Nephron progenitor cell (in vitro differentiated cells): ENCODE data around the gene MPC2.

Source experiments
- DNase-seq: peaks from one replicate; pipeline ENCODE4 v3.0.0; 2021
- H3K27ac Mint-ChIP-seq: 2 replicates; pipeline ENCODE4 v1.8.0; 2021; ENCODE audit warnings: mild to moderate bottlenecking, moderate library complexity, mixed read lengths
- H3K27me3 Mint-ChIP-seq: 2 replicates; pipeline ENCODE4 v1.8.0; 2021; ENCODE audit warnings: mild to moderate bottlenecking, low read depth, mixed read lengths; ENCODE audit not compliant: poor library complexity
- H3K36me3 Mint-ChIP-seq: 2 replicates; pipeline ENCODE4 v1.8.0; 2021; ENCODE audit warnings: low read depth, mixed read lengths
- H3K4me1 Mint-ChIP-seq: 2 replicates; pipeline ENCODE4 v1.8.0; 2021; ENCODE audit warnings: mixed read lengths
- H3K4me3 Mint-ChIP-seq: 2 replicates; pipeline ENCODE4 v1.8.0; 2021; ENCODE audit warnings: mild to moderate bottlenecking, moderate library complexity, mixed read lengths
- H3K9me3 Mint-ChIP-seq: 2 replicates; pipeline ENCODE4 v1.8.0; 2021; ENCODE audit warnings: mild to moderate bottlenecking, moderate library complexity, mixed read lengths
- CTCF ChIP-seq: fragments of 200-600 bp; sonication (generic); IDR thresholded peaks from 2 replicates; pipeline ENCODE4 v1.5.0; 2021; ENCODE audit warnings: antibody characterized with exemption

The MPC2 gene

DNA sequence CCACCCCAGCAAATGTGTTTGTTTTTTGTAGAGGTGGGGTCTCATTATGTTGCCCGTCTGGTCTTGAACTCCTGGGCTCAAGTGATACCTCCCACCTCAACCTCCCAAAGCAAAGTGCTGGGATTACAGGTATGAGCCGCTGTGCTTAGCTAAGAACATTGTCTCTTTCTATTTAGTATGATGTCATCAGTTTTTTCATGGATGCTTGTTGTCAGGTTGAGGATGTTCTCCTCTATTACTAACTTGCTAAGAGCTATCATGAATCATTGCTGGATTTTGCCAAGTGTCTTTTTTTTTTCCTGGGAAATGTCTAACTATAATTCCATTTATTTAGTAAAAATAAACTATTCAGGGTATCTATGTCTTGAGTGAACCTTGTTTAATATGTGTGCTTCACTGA lies 19.0 kb upstream of the MPC2 start:
- H3K36me3 Mint-ChIP-seq: peaks cover 99% of the 10 kb centered on the region
- H3K27me3 Mint-ChIP-seq: no peaks in the 10 kb centered on the region
- no peak overlapping the region for H3K4me3 Mint-ChIP-seq
- TF ChIP-seq CTCF: no peak
- H3K9me3 Mint-ChIP-seq: peaks cover 37% of the 10 kb centered on the region
- no peak overlapping the region for H3K27ac Mint-ChIP-seq
- no peak for DNase-seq
- H3K4me1 Mint-ChIP-seq: no peaks in the 10 kb centered on the region

- DNase-seq: no peak
- Mint-ChIP-seq H3K27ac (no peak overlapping the region), H3K4me1 (no peaks in the 10 kb centered on the region), H3K4me3 (no peak overlapping the region), H3K27me3 (no peaks in the 10 kb centered on the region), H3K9me3 (peaks cover 16% of the 10 kb centered on the region), H3K36me3 (peaks cover 78% of the 10 kb centered on the region)
- no peak for TF ChIP-seq CTCF
These were observed 13.7 kb upstream of the MPC2 start for GRCh38 chr1:167950569-167950968.

- no peaks in the 10 kb centered on the region for H3K27me3 Mint-ChIP-seq
- TF ChIP-seq CTCF: no peak
- H3K4me1 Mint-ChIP-seq: no peaks in the 10 kb centered on the region
- peaks cover 20% of the 10 kb centered on the region for H3K9me3 Mint-ChIP-seq
- no peak overlapping the region for H3K4me3 Mint-ChIP-seq
- H3K36me3 Mint-ChIP-seq: peaks cover 77% of the 10 kb centered on the region
- H3K27ac Mint-ChIP-seq: no peak overlapping the region
- DNase-seq: no peak
These were observed 12.9 kb upstream of the MPC2 start for GRCh38 chr1:167949785-167950184.

GRCh38 chr1:167947733-167948132 lies 10.9 kb upstream of the MPC2 start:
- no peaks in the 10 kb centered on the region for H3K27me3 Mint-ChIP-seq
- peaks cover 78% of the 10 kb centered on the region for H3K36me3 Mint-ChIP-seq
- H3K9me3 Mint-ChIP-seq: peaks cover 39% of the 10 kb centered on the region
- H3K27ac Mint-ChIP-seq: no peak overlapping the region
- TF ChIP-seq CTCF: no peak
- no peaks in the 10 kb centered on the region for H3K4me1 Mint-ChIP-seq
- no peak overlapping the region for H3K4me3 Mint-ChIP-seq
- DNase-seq: no peak

- DNase-seq: no peak
- Mint-ChIP-seq H3K9me3 (peaks cover 43% of the 10 kb centered on the region), H3K27ac (no peak overlapping the region), H3K4me1 (peaks cover 2% of the 10 kb centered on the region), H3K4me3 (no peak overlapping the region), H3K36me3 (peaks cover 67% of the 10 kb centered on the region), H3K27me3 (no peaks in the 10 kb centered on the region)
- no peak for TF ChIP-seq CTCF
These were observed 6.7 kb upstream of the MPC2 start for GRCh38 chr1:167943541-167943940.

DNA sequence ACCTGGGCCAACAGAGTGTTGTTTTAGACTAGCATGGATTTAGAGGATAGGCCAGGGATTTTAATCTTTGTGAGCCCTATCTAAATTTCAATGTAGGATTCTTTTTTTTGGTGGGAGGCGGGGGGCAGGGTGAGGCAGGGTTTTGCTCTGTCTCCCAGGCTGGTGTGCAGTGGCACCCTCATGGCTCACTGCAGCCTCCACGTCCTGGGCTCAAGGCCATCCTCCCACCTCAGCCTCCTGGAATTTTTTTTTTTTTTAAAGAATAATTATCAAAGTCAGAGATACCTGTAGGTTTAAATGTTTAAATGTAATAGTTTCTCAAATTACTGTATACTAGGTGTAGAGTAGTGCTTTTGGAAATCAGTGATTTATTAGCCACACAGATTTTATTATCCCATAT lies 3.4 kb upstream of the MPC2 start:
- Mint-ChIP-seq H3K9me3 (peaks cover 28% of the 10 kb centered on the region), H3K4me3 (no peak overlapping the region), H3K4me1 (peaks cover 11% of the 10 kb centered on the region), H3K27me3 (no peaks in the 10 kb centered on the region), H3K27ac (no peak overlapping the region), H3K36me3 (peaks cover 41% of the 10 kb centered on the region)
- no peak for DNase-seq
- TF ChIP-seq CTCF: no peak
